ENCODE results near the gene NCK2. TPM values are rescaled to one million over a fixed set of nuclear protein-coding genes. Genes with fewer than 3 reads are reported as not detected.

Gene NCK2
- polyA plus RNA-seq, 3 donors: 2.5 to 18.2 (median 7.6) TPM

GRCh38 chr2:105911425-105911824 lies 166.7 kb downstream of the NCK2 start:
- Histone ChIP-seq H2AFZ (ENCODE audit: insufficient read depth, low read depth, low read length, poor library complexity, severe bottlenecking) (no peak overlapping the region), H3K79me2 (ENCODE audit: insufficient read depth, low read length) (no peaks in the 10 kb centered on the region), H4K20me1 (ENCODE audit: insufficient read depth, low read length) (no peaks in the 10 kb centered on the region), H3K27me3 (ENCODE audit: control insufficient read depth in 2 of 2, insufficient read depth in 2 of 2, low read length in 2 of 2) (no peaks in the 10 kb centered on the region), H3K4me3 (replicated peaks in 1 of 3; ENCODE audit: low read depth in 2 of 3, low read length in 3 of 3) (no peak overlapping the region), H3K36me3 (replicated peaks in 1 of 2; ENCODE audit: control insufficient read depth in 1 of 2, insufficient read depth in 2 of 2, low read length in 2 of 2) (no peaks in the 10 kb centered on the region), H3K4me1 (ENCODE audit: control insufficient read depth in 1 of 2, insufficient read depth in 2 of 2, low read length in 2 of 2) (no peaks in the 10 kb centered on the region), H3K9me3 (replicated peaks in 1 of 2; ENCODE audit: control insufficient read depth in 1 of 2, insufficient read depth in 1 of 2, low read length in 2 of 2) (peaks cover 16 to 26% of the 10 kb centered on the region in 2 donors), H3K9ac (ENCODE audit: insufficient read depth, low read length, poor library complexity, severe bottlenecking) (no peak overlapping the region), H3K4me2 (replicated peaks; ENCODE audit: extremely low read depth, low read length, poor library complexity, severe bottlenecking) (no peak overlapping the region), H3K27ac (ENCODE audit: low read depth in 1 of 2, low read length in 2 of 2) (no peak overlapping the region)
- H3K36me3 Mint-ChIP-seq: no peaks in the 10 kb centered on the region
- peaks cover 0 to 1% (median 0%) of the 10 kb centered on the region in 3 donors for H3K27me3 Mint-ChIP-seq (ENCODE audit: low read depth in 3 of 3)
- 80% methylated on average over 1 of the region's 3 CpGs for WGBS (ENCODE audit: insufficient coverage)
- H3K27ac Mint-ChIP-seq: no peak overlapping the region
- intact Hi-C loops (cut with micrococcal nuclease): no loop called here
- peaks cover 9% of the 10 kb centered on the region for H3K4me1 Mint-ChIP-seq
- DNase-seq: no peak
- no peak overlapping the region for H3K4me3 Mint-ChIP-seq
- H3K9me3 Mint-ChIP-seq: peaks cover 14 to 32% (median 24%) of the 10 kb centered on the region in 7 donors
- no peak for TF ChIP-seq CTCF (IDR thresholded peaks at IDR 0.05)

- no peaks in the 10 kb centered on the region for H3K79me2 ChIP-seq (ENCODE audit: insufficient read depth, low read length)
Measured at GRCh38 chr2:105912081-105912480, 167.4 kb downstream of the NCK2 start.

More at GRCh38 chr2:105912081-105912480, 167.4 kb downstream of the NCK2 start:
- no peaks in the 10 kb centered on the region for H3K36me3 ChIP-seq (replicated peaks in 1 of 2; ENCODE audit: control insufficient read depth in 1 of 2, insufficient read depth in 2 of 2, low read length in 2 of 2)
- H3K9me3 Mint-ChIP-seq: peaks cover 14 to 34% (median 25%) of the 10 kb centered on the region in 7 donors
- peaks cover 0 to 3% of the 10 kb centered on the region in 2 donors for H3K4me1 ChIP-seq (ENCODE audit: control insufficient read depth in 1 of 2, insufficient read depth in 2 of 2, low read length in 2 of 2)
- no peak overlapping the region for H3K9ac ChIP-seq (ENCODE audit: insufficient read depth, low read length, poor library complexity, severe bottlenecking)
- H3K36me3 Mint-ChIP-seq: no peaks in the 10 kb centered on the region
- no peak overlapping the region for H3K4me3 ChIP-seq (replicated peaks in 1 of 3; ENCODE audit: low read depth in 2 of 3, low read length in 3 of 3)
- peaks cover 0 to 1% (median 0%) of the 10 kb centered on the region in 3 donors for H3K27me3 Mint-ChIP-seq (ENCODE audit: low read depth in 3 of 3)
- no peak for TF ChIP-seq CTCF (IDR thresholded peaks at IDR 0.05)
- H3K27ac ChIP-seq (ENCODE audit: low read depth in 1 of 2, low read length in 2 of 2): no peak overlapping the region
- H2AFZ ChIP-seq (ENCODE audit: insufficient read depth, low read depth, low read length, poor library complexity, severe bottlenecking): no peak overlapping the region
- H3K27me3 ChIP-seq (ENCODE audit: control insufficient read depth in 2 of 2, insufficient read depth in 2 of 2, low read length in 2 of 2): no peaks in the 10 kb centered on the region
- no peak for DNase-seq
- no peak overlapping the region for H3K27ac Mint-ChIP-seq
- H3K4me1 Mint-ChIP-seq: peaks cover 11% of the 10 kb centered on the region
- H3K4me2 ChIP-seq (replicated peaks; ENCODE audit: extremely low read depth, low read length, poor library complexity, severe bottlenecking): no peak overlapping the region
- H4K20me1 ChIP-seq (ENCODE audit: insufficient read depth, low read length): no peaks in the 10 kb centered on the region
- H3K4me3 Mint-ChIP-seq: no peak overlapping the region
- peaks cover 16 to 26% of the 10 kb centered on the region in 2 donors for H3K9me3 ChIP-seq (replicated peaks in 1 of 2; ENCODE audit: control insufficient read depth in 1 of 2, insufficient read depth in 1 of 2, low read length in 2 of 2)
- WGBS (ENCODE audit: insufficient coverage): no CpG with 5 or more reads among the region's 2 CpGs
- intact Hi-C loops (cut with micrococcal nuclease): no loop called here

All from CD14-positive monocyte (primary cell).